Cortex of kidney (tissue), 1 donor: ENCODE results near the gene BCL2L13.
"Not testable (repeated sequence)": the region's sequence is repeated elsewhere in the genome, so short reads cannot be mapped to it uniquely, and the experiment has no call there.

Source experiments
- DNase-seq: peaks from one replicate; lab custom pipeline; 2025; lab: John Stamatoyannopoulos, UW

The BCL2L13 gene

GRCh38 chr22:17638432-17639246 lies at the start of gene BCL2L13:
Gene BCL2L13, plus strand, starts transcription at chr22:17638757. Its CDS starts 16,955 bp downstream, at chr22:17655712.
- DNase-seq: no peak

- DNase-seq: no peak
These were observed 48.7 kb upstream of the BCL2L13 start for GRCh38 chr22:17589810-17590375.

DNA sequence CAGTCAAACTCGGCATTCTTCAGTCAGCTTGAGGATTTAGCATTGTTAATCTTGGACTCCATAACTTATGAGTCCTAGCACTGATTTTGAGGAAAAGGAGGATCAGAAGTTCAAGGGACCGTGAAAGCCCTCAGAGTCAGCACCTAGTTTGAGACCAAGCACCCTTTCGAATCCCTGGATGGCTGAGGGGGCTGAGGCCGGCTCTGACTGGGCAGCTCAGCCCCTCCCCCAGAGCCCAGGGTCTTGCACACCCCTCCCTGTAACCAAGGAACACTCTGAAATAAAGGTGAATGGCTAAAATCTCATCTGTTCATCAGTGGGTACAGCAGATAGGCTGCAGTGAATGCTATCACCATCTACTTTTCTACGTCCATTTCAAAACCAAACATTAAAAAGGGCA lies 48.0 kb upstream of the BCL2L13 start:
- no peak for DNase-seq

DNA sequence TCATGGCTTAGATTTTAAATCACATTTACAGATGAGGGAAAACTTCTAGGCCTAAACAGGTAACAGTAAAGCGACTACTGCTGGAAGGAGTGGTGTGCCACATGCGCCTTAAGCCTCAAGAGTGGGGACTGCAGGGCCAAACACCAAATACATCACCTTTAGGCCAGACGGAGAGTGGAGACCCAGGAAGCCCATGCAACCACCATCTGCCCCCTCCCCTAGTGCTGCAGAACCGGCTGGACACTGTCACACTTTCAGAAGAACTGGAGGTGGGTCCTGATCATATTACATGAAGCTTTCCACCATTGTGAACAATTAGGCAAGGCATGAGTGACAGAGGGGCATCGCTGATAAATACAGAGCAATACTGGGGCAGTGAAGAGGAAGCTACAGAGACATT lies 46.4 kb upstream of the BCL2L13 start:
- no peak for DNase-seq

- no peak for DNase-seq
These were observed 42.3 kb upstream of the BCL2L13 start for GRCh38 chr22:17596226-17596625.

DNA sequence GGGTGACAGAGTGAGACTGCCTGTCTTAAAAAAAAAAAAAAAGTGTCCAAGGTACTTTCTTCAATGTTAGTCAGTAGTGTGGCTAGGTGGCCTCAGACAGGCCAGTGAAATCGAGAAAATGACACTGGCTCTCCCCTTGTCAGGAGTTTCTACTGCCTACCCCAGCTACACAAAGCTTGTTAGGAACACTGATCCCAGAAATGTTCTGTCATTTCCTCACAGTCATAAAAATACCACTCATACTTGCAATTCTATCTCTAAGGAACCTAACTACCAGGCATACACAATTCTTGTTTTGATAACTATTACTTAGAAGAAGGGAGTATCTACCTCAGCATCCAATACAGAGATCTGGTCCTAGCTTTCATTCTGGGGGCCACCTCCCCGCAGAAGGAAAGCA lies 41.3 kb upstream of the BCL2L13 start:
- no peak for DNase-seq

GRCh38 chr22:17598318-17598717 lies 40.2 kb upstream of the BCL2L13 start:
- no peak for DNase-seq

GRCh38 chr22:17601031-17601430 lies 37.5 kb upstream of the BCL2L13 start:
- no peak for DNase-seq

- DNase-seq: no peak
These were observed 34.9 kb upstream of the BCL2L13 start for GRCh38 chr22:17603668-17604067.

DNA sequence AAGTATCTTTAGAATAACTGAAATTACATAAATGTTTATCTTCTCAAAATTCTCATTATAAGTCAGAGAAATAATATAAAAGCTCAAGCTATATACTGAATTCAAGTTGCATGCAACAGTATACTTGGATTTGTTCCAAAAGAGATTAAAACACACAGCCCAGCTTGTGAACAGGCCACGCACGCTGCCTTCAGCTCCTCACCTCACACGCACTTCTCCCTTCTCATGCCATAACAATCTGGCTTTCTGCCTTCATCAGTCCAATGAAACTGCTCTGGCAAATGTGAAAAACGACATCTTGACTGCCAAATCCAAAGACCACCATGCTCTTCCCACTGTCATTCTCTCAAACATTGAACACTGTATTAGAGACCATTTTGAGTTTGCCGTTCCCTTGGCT lies 32.1 kb upstream of the BCL2L13 start:
- no peak for DNase-seq

DNA sequence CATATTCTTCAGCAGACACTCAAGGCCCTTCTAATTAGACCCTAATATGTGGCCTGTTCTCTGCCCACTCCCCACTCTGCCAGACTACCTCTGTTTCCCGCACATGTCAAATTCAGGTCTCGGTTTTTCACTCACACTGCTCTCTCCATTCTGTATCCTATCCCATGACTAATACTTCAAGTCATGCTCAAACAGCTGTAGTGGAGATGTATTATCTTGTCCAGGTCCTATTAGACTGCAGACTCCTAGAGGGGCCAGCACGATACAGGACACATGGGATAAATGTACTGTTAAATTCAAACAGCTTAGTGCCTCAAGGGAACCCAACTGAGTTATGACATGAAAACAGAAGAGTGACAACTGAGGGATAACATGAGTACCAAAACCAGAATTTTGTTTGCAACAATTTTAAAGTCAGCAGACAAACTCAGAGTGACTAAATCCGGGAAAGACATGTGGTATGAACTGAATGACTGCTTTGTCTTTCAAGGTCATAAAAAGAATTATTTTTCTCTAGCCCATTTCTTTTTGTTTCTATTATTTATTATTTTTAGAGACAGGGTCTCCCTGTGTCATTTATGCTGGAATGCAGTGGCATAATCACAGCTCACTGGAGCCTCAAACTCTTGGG lies 30.6 kb upstream of the BCL2L13 start:
- DNase-seq: no peak

DNA sequence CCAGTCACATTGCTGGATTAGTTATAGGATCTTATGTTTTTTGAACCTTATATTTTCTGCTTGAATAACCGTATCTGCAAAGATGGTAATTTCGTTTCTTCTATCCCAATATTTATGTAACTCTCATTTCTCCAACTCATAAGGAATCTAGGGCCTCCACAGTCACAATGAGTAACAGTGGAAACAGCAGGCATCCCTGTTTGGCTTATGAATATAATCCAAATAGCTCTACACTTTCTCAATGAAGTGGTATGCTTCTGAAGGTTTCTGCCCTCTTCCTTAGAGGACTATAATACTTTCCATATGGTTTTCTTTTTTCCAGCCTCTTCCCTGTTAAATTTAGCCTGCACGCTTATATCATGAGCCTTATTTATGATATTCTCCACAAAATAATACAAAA lies 26.5 kb upstream of the BCL2L13 start:
- no peak for DNase-seq

DNA sequence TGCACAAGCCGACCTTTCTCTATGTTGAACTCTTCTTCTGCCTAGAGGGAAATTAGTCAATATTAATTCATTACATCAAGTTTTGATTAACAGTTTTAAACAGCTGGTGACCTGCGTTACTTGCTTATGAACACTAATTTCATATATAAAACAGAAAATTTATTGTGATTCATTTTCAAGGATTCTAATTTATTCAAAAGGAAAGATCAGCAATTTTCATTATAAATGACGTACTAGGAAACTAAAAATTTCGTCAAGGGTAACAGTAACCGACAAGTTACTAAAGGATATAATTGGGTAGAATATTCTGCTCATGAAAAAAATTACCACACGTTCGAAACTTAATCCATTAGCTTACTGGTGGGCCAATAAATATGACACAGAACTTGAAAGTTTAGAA lies 25.3 kb upstream of the BCL2L13 start:
- no peak for DNase-seq

- DNase-seq: no peak
These were observed 10.6 kb upstream of the BCL2L13 start for GRCh38 chr22:17627961-17628405.

- no peak for DNase-seq
These were observed 10.0 kb upstream of the BCL2L13 start, which contains the start of gene ATP6V1E1 for GRCh38 chr22:17628406-17629172. Gene ATP6V1E1, minus strand, starts transcription at chr22:17628749. Its CDS starts 114 bp downstream, at chr22:17628635.

DNA sequence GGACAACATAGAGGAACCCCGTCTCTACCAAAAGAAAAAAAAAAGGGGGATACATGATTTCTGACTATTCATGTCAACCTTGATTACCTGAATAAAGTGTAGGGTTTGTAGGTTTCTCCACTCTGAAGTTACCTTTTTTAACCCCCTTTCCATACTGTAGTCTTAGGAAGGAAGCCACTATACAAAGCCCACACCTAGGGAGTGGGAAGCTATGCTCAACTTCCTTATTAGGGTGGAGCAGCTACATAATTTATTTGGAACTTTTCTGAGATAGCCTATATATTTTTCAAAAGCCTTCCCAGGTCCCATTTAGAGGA lies 9.4 kb upstream of the BCL2L13 start:
- no peak for DNase-seq

GRCh38 chr22:17629641-17630040 lies 8.9 kb upstream of the BCL2L13 start:
- no peak for DNase-seq

DNA sequence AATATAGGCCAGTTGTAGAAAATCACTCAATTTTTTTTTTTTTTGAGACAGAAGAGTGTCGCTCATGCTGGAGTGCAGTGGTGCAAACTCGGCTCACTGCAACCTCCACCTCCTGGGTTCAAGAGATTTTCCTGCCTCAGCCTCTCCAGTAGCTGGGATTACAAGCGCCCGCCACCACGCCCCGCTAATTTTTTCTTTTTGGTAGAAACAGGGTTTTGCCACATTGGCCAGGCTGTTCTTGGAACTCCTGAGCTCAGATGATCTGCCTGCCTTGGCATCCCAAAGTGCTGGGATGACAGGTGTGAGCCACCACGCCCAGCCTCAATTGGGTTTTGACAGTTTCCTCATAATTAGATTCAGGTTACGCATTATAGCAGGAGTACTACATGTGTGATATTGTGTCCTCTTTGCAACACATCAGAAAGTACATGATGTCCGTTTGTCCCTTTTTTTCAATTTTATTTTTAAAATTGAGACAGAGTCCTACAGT lies 7.4 kb upstream of the BCL2L13 start:
- DNase-seq: no peak

GRCh38 chr22:17633217-17633997 lies 5.2 kb upstream of the BCL2L13 start:
- DNase-seq: no peak

DNA sequence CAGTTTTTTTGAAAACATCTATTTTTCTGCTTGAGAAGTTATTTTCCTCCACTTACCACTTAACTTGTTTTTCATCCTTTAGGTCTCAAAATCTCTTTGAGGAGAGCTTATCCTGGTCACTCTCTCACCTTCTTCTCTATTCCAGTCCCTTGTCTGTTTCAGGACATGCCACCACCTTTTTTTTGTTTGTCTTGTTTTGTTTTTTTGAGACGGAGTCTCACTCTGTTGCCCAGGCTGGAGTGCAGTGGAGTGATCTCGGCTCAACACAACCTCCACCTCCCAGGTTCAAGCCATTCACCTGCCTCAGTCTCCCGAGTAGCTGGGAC lies 4.6 kb upstream of the BCL2L13 start:
- no peak for DNase-seq

GRCh38 chr22:17634696-17635095 lies 3.9 kb upstream of the BCL2L13 start:
- DNase-seq: no peak

GRCh38 chr22:17636850-17637249 lies 1.7 kb upstream of the BCL2L13 start:
- DNase-seq: not testable (repeated sequence)
